HUES64 (cell line): Measurements from ENCODE around the gene M6PR.
"Not testable (repeated sequence)": the region's sequence is repeated elsewhere in the genome, so short reads cannot be mapped to it uniquely, and the experiment has no call there.

Source experiments
- H3K27ac ChIP-seq: 2 replicates; pipeline ENCODE4 v1.7.0; 2013; ENCODE audit warnings: low read depth, low read length, inconsistent platforms
- H3K27me3 ChIP-seq: 2 replicates; pipeline ENCODE4 v1.6.1; 2013; ENCODE audit warnings: mild to moderate bottlenecking, low read length; ENCODE audit not compliant: insufficient read depth
- H3K36me3 ChIP-seq: 2 replicates; pipeline ENCODE4 v1.6.1; 2013; ENCODE audit warnings: mild to moderate bottlenecking, low read length; ENCODE audit not compliant: insufficient read depth
- H3K4me1 ChIP-seq: 2 replicates; pipeline ENCODE4 v1.6.1; 2013; ENCODE audit warnings: mild to moderate bottlenecking, low read length, moderate library complexity; ENCODE audit not compliant: insufficient read depth
- H3K4me3 ChIP-seq: 2 replicates; pipeline ENCODE4 v1.5.1; 2013; ENCODE audit warnings: mild to moderate bottlenecking, low read length, moderate library complexity
- H3K9ac ChIP-seq: 2 replicates; pipeline ENCODE4 v1.6.1; 2013; ENCODE audit warnings: mild to moderate bottlenecking, low read depth, low read length
- H3K9me3 ChIP-seq: 2 replicates; pipeline ENCODE4 v1.6.1; 2013; ENCODE audit warnings: low read depth, low read length; ENCODE audit not compliant: insufficient read depth
- WGBS: fragments of 150-250, 120-280 bp; methylation state at CpG from one replicate; pipeline ENCODE4 v1.1.7; 2013; ENCODE audit warnings: missing lambda C conversion rate; 5-methylcytosine and 5-hydroxymethylcytosine counted together

Gene M6PR

GRCh38 chr12:8922544-8922943 is 26.9 kb downstream of the M6PR start:
- Histone ChIP-seq H3K27me3 (no peaks in the 10 kb centered on the region), H3K9ac (no peak overlapping the region), H3K27ac (no peak overlapping the region), H3K4me3 (no peak overlapping the region), H3K36me3 (peaks cover 99% of the 10 kb centered on the region), H3K9me3 (no peaks in the 10 kb centered on the region), H3K4me1 (peaks cover 6% of the 10 kb centered on the region; the same call in 1 of the 2 replicates)
- 98% methylated on average over 5 of the region's 5 CpGs for WGBS

GRCh38 chr12:8919643-8920042 is 29.8 kb downstream of the M6PR start:
- H3K36me3 ChIP-seq: peaks cover 82% of the 10 kb centered on the region
- H3K4me1 ChIP-seq: peaks cover 17% of the 10 kb centered on the region
- H3K27me3 ChIP-seq, H3K9ac ChIP-seq, H3K9me3 ChIP-seq, H3K4me3 ChIP-seq, H3K27ac ChIP-seq: not testable (repeated sequence)
- 93% methylated on average over 4 of the region's 4 CpGs for WGBS

- H3K9ac ChIP-seq: no peak overlapping the region
- WGBS: 56% methylated on average over 1 of the region's 1 CpG
Observed at GRCh38 chr12:8917751-8918150, 31.7 kb downstream of the M6PR start.

GRCh38 chr12:8917031-8917430 is 32.4 kb downstream of the M6PR start:
- Histone ChIP-seq H3K9me3 (no peaks in the 10 kb centered on the region), H3K4me3 (peak overlapping the region; percentile 100), H3K27ac (no peak overlapping the region), H3K27me3 (no peaks in the 10 kb centered on the region), H3K36me3 (peaks cover 56% of the 10 kb centered on the region), H3K9ac (peak overlapping the region; percentile 91), H3K4me1 (peaks cover 31% of the 10 kb centered on the region)
- 68% methylated on average over 3 of the region's 3 CpGs for WGBS

More at GRCh38 chr12:8917751-8918150, 31.7 kb downstream of the M6PR start:
- Histone ChIP-seq H3K36me3 (peaks cover 63% of the 10 kb centered on the region), H3K9me3 (no peaks in the 10 kb centered on the region), H3K27ac (no peak overlapping the region), H3K4me3 (peak overlapping the region; percentile 100), H3K27me3 (no peaks in the 10 kb centered on the region), H3K4me1 (peaks cover 24% of the 10 kb centered on the region)

GRCh38 chr12:8916154-8916553 is 33.3 kb downstream of the M6PR start:
- H3K9me3 ChIP-seq: no peaks in the 10 kb centered on the region
- peak overlapping the region; percentile 70; the same call in 1 of the 2 replicates for H3K27ac ChIP-seq
- H3K4me3 ChIP-seq: peak overlapping the region; percentile 100
- H3K4me1 ChIP-seq: peaks cover 39% of the 10 kb centered on the region
- H3K36me3 ChIP-seq: peaks cover 47% of the 10 kb centered on the region
- H3K27me3 ChIP-seq: no peaks in the 10 kb centered on the region
- H3K9ac ChIP-seq: peak overlapping the region; percentile 91

- H3K27me3 ChIP-seq: no peaks in the 10 kb centered on the region
- no peaks in the 10 kb centered on the region for H3K9me3 ChIP-seq
- H3K36me3 ChIP-seq: peaks cover 35% of the 10 kb centered on the region
- peak overlapping the region; percentile 91 for H3K9ac ChIP-seq
- under 1% methylated on average over 30 of the region's 35 CpGs for WGBS
- H3K4me1 ChIP-seq: peaks cover 51% of the 10 kb centered on the region
- H3K27ac ChIP-seq: peak overlapping the region; percentile 70
- H3K4me3 ChIP-seq: peak overlapping the region; percentile 100
Observed at GRCh38 chr12:8914716-8915526, 34.5 kb downstream of the M6PR start.

- not testable (repeated sequence) for H3K9me3 ChIP-seq, H3K27me3 ChIP-seq
- Histone ChIP-seq H3K4me3 (peak within 1 kb of the TSS; percentile 100), H3K9ac (peak within 1 kb of the TSS; percentile 94), H3K36me3 (peaks cover 28% of the 10 kb centered on the region), H3K4me1 (peaks cover 54% of the 10 kb centered on the region), H3K27ac (peak within 1 kb of the TSS; percentile 96)
- WGBS: under 1% methylated on average over 27 of the region's 57 CpGs
Observed at GRCh38 chr12:8914033-8914715, 35.3 kb downstream of the M6PR start, which contains the start of gene PHC1. Gene PHC1, plus strand, starts transcription at chr12:8914509. Its CDS starts 3,169 bp downstream, at chr12:8917678.

- 3% methylated on average over 5 of the region's 6 CpGs for WGBS
- no peaks in the 10 kb centered on the region for H3K27me3 ChIP-seq
- peak overlapping the region; percentile 94 for H3K9ac ChIP-seq
- H3K9me3 ChIP-seq: no peaks in the 10 kb centered on the region
- peak overlapping the region; percentile 96 for H3K27ac ChIP-seq
- H3K4me1 ChIP-seq: peaks cover 54% of the 10 kb centered on the region
- H3K4me3 ChIP-seq: peak overlapping the region; percentile 81
- peaks cover 23% of the 10 kb centered on the region for H3K36me3 ChIP-seq
Observed at GRCh38 chr12:8913702-8914032, 35.8 kb downstream of the M6PR start.

GRCh38 chr12:8912914-8913313 is 36.5 kb downstream of the M6PR start:
- Histone ChIP-seq H3K4me1 (peaks cover 52% of the 10 kb centered on the region), H3K27ac (peak overlapping the region; percentile 96), H3K36me3 (peaks cover 16% of the 10 kb centered on the region), H3K9me3 (no peaks in the 10 kb centered on the region), H3K4me3 (peak overlapping the region; percentile 81), H3K9ac (peak overlapping the region; percentile 94), H3K27me3 (no peaks in the 10 kb centered on the region)
- 9% methylated on average over 9 of the region's 9 CpGs for WGBS

- Histone ChIP-seq H3K4me1 (peaks cover 51% of the 10 kb centered on the region), H3K27me3 (no peaks in the 10 kb centered on the region), H3K27ac (peak overlapping the region; percentile 96), H3K36me3 (peaks cover 4% of the 10 kb centered on the region; the same call in 1 of the 2 replicates), H3K9ac (peak overlapping the region; percentile 94), H3K9me3 (no peaks in the 10 kb centered on the region), H3K4me3 (peak overlapping the region; percentile 81)
- 3% methylated on average over 3 of the region's 3 CpGs for WGBS
Observed at GRCh38 chr12:8911606-8912268, 37.7 kb downstream of the M6PR start.

- H3K36me3 ChIP-seq: no peaks in the 10 kb centered on the region
- WGBS: 85% methylated on average over 5 of the region's 5 CpGs
- no peak overlapping the region for H3K4me3 ChIP-seq
- no peaks in the 10 kb centered on the region for H3K27me3 ChIP-seq
- H3K4me1 ChIP-seq: peaks cover 67% of the 10 kb centered on the region
- H3K9ac ChIP-seq: peak overlapping the region; percentile 28
- H3K27ac ChIP-seq: peak overlapping the region; percentile 96
- no peaks in the 10 kb centered on the region for H3K9me3 ChIP-seq
Observed at GRCh38 chr12:8909752-8910151, 39.7 kb downstream of the M6PR start.
